HG03095 (cell line): ENCODE data around the gene PADI6.

Source experiments
- ATAC-seq: cut with Tn5 transposase; IDR thresholded peaks from one replicate; pipeline ENCODE4 v1.9.1; 2021; ENCODE audit warnings: moderate library complexity; ENCODE audit not compliant: unreplicated experiment

The PADI6 gene

DNA sequence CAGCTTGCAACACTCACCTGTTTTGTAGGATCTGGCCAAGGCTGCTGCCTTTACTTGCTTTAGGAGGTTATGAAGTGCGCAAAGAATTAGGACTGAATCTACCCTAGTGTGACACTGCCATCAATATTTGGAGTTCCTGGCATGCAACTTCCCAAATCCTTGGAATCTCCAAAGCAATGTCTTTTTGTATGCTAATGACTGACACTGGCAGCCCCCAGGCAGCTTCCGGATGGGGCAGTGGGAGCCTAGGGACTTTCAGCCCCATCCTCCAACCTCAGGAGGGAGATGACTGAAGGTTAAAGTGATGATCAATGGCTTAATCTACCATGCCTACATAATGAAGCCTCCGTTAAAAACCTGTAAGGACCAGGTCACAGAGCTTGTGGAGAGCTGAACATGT is 62.0 kb downstream of the PADI6 start:
- ATAC-seq: no peak

DNA sequence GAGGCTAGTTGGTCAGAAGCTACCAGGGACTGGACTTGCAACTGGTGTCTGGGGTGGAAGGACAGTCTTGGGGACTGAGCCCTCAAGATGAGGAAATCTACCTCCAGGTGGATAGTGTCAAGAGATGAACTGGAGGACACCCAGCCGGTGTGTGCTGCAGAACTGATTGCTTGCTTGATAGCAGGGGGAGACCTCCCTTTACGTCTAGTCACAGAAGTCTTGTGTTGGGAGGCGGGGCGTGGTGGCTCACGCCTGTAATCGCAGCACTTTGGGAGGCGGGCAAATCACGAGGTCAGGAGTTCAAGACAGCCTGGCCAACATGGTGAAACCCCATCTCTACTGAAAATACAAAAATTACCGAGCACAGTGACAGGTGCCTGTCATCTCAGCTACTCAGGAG is 62.6 kb downstream of the PADI6 start:
- no peak for ATAC-seq

DNA sequence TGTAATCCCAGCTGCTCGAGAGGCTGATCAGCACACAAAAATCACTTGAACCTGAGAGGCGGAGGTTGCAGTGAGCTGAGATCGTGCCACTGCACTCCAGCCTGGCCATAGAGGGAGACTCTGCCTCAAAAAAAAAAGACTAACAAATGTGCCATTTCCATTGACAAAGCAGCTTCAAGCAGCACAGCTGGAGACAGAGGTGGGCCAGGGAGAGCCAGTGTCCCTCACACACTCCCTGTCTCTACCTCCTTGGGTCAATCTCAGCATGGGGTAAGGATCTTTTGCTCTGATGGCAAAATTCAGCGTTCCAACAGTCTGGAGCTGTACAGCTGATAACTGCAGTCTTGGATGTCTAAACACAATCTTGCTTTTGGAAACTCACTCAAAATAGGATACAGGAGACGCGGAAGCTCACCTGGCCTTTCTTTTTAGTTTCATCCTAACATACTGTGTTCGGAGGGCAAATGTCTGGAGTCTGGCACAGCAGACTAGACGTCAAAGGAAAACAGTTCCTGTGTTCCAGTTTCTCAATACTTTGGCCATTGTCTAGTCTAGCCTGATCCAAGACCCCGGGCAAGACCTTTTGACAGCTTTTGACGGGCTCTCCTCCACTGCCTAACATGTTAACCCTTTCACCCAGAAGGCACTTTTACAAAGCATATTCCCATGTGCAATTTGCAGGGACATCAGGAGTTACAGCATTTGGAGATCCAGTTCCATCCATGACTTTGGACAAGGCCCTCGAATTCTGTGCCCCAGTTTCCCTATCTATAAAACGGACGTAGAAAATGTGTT is 64.6 kb downstream of the PADI6 start:
- ATAC-seq: no peak

DNA sequence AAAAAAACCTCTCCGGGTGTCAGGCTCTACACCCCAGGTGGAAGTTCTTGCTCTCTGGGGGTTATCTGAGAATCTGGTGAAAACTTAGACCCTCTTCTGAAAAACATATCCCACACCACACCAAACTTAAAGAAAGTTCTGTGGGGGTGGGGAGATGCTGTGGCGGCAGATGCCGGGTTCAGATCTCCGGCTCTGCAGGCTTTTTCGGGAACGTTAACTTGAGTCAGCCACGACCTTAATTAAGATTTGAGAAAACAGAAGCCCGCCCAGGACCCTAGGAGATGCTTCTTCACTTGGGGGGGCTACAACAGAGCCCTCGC is 65.2 kb downstream of the PADI6 start:
- ATAC-seq: no peak

DNA sequence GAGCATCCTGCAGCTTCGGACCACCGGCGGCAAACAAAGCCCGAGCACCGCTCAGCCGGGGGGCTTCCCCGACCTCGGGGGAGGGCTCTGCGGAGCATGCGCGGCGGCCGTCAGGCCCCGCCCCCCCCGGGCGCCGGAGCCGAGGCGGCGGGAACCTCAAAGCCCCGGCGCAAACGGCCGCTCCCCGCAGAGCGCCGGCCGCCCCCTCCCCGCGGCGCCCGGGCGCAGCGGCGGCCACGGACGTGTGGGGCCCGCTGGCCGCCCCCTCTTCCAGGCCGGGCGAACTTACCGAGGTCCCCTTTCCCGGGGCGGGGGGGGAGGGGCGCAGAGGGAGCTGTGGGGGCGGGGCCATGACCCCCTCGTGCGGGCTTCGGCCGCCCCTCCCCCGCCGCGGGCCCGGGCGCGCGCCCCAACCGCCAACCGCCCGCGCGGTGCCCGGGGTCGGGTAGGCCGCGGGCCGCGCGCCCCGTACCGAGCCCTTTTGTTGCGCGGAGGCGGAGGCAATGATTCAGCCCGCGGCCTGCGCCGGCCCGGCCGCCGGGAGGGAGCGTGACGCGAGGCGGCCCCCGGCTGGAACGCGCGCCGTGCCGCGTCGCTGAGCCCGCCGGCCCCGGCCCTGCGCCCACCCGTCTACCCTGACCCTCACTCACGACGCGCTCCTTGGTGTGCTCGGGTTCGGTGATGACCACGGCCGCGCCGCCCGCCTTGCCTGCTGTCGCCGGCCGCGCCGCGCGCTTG is 65.8 kb downstream of the PADI6 start:
- no peak for ATAC-seq

DNA sequence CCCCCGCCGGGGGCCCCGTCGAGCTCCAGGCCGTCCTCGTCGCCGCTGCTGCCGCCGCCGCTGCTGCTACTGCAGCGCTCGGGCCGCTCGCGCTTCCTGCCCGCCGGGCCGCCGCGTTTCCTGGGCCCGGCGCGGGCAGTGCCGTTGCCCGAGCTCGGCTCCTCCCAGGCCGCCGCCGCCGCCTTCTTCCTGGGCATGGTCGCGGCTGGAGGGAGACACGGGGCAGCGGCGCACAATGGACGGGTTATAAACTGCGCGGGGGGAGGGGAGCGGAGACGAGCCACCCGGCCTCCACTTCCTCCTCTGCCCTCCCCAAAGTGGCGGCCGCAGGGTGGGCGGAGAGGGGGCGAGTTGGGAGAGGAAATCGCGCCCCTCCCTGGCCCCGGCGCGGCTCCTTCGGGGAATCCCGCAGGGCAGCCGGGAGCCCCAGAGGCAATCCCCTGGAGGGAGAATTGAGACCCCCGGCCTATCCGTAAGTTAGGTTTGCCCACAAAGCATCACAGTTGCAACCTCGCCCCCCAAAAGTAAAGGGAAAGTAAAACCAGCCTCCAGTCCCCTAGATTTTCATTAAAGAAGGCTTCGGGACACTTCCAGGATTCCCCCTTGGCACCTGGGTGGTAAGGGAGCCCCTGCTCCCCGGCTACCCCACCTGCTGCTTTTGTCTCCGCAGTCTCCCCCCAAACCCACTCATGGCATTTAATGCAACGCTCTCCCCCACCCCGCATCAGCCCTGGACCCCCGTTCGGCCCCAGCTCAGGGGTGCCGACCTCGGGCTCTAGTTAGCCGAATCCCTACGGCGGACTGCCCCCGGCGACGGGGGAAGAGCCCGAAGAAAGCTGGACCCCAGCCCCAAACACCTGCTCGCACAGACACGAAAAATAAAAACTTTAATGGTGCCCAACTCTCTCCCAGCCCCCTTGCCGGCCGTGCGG is 66.6 kb downstream of the PADI6 start:
- no peak for ATAC-seq

DNA sequence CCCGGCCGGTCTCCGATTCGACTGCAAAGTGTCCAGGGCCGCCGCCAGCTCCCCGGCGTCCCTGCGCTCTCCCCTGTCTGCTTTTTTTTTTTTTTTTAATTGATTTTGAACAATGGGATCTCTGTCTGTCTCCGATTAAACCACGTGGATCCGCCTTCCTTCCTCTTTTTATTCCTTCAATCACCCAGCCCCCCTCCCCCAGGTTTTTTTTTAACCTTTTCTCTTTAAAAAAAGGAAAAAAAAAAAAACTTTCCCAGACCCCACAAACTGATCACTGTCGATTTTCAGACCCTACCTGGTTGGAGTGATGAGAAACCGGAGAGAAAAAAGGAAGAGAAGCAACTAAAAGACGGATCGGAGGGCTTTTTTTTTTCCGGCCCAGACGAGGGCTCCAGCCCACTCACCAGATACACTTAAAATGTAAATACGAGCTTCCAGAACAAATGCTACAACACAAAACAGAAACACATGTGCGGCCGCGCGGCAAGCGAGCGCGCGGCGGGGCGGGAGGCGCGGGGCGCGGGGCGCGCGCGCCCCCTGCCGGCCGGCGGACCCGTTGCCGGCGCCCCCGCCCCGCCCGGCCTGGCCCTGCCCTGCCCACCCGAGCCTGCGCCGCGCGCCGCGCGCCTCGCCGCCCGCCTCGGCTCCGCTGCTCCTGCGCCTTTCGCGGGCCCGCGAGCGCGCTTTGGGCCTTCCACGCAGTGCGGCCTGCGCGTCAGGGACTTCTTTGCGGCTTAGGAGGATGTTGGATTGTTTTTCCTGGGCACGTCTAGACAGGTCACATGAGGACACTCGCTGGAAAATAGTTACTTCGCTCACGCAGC is 67.5 kb downstream of the PADI6 start, which contains the start of gene RCC2:
Gene RCC2, minus strand, starts transcription at position 428 of the 824 bp plus-strand sequence. CDS start 1,163 bp downstream, outside the sequence.
- ATAC-seq: no peak

DNA sequence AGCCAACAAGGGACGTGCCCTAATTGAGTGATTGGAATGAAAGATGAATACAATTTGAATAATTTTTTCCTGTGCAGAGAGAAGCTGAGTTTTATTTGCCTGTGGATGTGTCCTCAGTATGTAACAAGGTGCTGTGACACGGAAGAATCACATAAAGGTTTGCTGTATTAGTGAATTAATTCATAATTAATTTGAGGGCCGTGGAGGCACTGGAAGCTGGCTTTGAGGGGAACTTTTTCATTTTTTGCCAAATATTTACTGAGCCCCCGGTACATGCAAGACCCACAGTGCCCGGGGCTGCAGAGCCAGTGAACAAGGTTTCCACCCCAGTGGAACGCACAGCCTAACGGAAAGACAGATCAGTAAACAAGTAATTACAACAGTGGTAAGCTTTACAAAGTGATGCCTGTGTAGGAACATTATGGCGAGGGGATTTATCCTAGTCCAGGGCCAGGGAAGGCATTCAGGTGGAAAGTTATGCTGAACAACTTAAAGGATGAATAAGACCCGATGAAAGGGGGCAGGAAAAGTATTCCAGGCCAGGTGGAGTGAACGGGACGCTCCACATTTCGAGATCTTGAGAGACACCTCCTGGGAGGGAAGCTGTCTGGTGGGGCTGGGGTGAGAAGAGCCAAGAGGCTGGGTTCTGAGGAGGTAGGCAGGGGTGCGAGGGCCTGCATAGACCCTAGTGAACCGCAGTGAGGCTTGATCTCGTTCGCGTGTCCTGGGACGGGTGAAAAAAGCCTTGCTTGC is 68.3 kb downstream of the PADI6 start:
- ATAC-seq: no peak

DNA sequence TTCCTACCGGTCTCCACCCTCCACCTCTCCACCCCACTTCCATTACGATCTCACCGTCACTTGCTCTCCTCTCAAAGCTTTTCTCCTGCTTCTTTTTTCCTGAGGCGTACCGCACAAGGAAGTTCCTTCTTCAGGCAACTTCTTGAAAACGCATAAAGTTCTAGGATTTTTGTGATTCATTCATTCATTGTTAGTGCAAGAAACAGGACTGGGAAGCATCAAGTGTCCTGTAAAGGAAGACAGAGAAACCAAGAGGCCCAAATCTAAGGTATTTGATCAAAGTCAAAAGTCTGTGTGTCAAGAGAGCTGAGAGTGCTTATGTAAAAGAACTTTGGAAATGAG is 68.8 kb downstream of the PADI6 start:
- no peak for ATAC-seq

DNA sequence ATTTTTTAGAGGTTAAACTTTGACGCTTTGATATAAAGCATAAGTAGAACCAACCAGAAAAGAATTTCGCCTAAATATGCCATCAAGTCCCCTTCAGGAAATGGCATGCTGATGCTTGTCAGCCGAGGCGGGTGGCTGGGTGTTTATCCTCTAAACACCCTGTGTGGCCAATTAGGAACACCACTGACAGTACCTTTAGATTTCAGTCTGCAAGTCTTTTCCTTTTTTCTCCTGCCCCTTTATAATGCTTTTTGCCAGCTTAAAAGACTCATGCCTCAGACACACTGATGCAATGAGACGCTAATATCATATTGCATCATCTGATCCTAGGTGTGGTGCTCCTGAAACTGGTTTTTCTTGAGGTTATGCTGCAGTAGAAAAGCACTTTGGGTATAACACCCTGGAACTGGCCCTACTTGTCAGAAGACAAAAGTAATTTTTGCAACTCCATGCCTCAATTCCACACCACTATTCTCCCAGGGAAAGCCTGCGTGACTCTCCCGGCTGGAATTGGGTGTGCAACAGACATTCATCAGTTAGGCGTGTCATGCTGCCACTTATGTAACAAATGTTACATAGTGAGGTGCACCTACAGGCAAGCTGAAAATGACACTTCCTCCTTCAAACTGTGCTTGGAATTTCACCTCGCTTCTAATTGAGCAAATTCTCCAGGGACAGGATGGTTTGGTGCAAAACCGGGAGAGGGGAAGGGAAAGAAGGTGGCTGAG is 69.4 kb downstream of the PADI6 start:
- ATAC-seq: no peak

DNA sequence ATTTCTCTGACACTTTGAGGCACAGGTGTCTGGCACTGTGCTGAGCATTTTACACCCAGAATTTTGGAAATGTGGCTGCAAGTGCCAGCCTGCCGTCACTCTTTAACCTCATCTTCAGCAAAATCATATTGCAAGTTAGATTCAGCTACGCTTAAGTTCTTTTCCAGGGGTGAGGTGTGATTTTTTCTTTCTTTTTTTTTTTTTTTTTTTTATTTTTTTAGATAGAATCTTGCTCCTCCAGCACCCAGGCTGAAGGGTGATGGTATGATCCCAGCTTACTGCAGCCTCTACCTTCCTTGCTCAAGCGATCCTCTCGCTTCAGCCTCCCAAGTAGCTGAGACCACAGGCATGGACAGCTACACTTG is 70.0 kb downstream of the PADI6 start:
- ATAC-seq: no peak

DNA sequence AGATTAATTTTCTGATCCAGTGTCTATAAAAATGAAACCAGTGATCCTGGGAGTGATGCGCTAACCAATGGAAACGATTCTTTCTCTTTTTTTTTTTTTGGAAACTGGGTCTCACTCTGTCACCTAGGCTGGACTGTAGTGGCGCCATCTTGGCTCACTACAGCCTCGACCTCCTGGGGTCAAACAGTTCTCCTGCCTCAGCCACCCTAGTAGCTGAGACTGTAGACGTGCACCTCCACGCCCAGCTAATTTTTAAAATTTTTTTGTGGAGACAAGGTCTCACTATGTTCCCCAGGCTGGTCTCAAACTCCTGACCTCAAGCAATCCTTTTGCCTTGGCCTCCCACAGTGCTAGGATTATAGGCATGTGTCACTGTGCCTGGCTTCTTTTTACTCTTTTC is 70.8 kb downstream of the PADI6 start:
- ATAC-seq: no peak

DNA sequence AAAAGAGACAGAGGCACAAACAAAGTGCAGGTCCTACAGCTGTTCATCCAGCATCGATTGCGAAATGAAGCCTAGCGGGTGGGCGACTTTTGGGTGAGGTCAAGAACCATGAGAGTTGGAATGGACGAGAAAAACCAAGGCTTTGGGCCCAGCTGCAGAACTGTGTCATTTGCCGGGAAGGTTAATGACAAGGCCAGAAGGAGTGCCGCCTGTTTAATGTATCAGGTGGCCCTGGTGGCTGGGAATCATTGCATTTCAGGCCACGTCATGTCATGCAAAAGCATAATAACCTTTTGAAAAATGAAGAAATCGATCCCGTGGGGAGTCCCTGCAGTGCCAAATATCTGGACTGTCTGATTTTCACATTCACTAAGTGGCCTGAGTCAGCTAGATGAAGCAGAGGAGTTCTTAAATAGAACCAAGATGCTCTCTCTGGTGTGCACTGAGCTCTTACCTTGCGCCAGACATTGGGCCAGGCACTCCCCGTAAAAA is 75.6 kb downstream of the PADI6 start:
- no peak for ATAC-seq
